22Rv1 (cell line): ENCODE data around the gene SLC1A7.

Experiments
- ZFX ChIP-seq: fragments of 450-650 bp; IDR thresholded peaks from 2 replicates; pipeline ENCODE4 v1.6.1; 2017; ENCODE audit warnings: antibody characterized with exemption, borderline replicate concordance
- TF ChIP-seq, protein P1 (sequence below): fragments of 450-650 bp; IDR thresholded peaks from 2 replicates; pipeline ENCODE4 v1.5.1; 2017; ENCODE audit warnings: mild to moderate bottlenecking

DNA sequence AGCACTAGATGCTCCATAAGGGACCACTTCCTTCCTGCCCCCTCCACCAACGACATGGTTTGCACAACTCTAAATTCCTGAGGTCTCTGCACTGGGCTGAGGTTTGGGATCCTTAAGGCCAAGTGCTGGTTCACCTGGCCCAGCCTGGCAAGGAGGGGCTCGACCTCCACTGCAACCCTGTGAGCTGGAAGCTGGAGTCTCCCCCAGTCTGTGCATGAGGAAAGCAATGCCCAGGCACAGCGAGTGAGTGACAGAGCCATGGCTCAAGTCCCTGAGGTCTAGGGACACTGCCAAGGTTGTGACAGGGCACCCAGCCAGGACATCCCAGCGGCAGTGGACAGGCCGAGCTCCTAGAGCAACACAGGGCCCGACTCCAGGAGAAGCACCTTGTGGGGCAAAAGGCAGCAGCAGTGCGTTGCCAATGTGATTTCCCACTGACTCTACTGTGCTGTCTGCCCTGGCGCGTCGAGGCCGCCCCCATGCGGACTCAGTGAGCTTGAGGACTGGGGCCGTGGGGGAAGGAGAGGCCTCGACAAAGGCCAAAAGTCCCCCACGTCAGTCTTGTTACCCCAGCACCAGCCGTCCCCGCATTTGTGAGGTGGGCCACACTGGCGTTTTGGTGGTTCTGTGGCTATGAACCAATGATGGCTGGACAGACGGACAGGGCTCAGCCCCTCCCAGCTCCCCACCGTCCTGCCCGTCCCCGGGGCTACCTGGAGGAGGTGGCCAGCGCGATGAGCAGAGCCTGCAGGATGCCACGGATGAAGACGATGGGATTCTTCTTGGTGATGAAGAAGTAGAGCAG is 50.4 kb downstream of the SLC1A7 start:
- TF ChIP-seq, protein P1, sequence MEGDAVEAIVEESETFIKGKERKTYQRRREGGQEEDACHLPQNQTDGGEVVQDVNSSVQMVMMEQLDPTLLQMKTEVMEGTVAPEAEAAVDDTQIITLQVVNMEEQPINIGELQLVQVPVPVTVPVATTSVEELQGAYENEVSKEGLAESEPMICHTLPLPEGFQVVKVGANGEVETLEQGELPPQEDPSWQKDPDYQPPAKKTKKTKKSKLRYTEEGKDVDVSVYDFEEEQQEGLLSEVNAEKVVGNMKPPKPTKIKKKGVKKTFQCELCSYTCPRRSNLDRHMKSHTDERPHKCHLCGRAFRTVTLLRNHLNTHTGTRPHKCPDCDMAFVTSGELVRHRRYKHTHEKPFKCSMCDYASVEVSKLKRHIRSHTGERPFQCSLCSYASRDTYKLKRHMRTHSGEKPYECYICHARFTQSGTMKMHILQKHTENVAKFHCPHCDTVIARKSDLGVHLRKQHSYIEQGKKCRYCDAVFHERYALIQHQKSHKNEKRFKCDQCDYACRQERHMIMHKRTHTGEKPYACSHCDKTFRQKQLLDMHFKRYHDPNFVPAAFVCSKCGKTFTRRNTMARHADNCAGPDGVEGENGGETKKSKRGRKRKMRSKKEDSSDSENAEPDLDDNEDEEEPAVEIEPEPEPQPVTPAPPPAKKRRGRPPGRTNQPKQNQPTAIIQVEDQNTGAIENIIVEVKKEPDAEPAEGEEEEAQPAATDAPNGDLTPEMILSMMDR, result no peak
- TF ChIP-seq ZFX, result no peak
